CD4-positive, alpha-beta T cell (primary cell): ENCODE results near the gene SOS2. TPM values are rescaled to one million over a fixed set of nuclear protein-coding genes. Genes with fewer than 3 reads are reported as not detected.
A peak's percentile ranks its signal among the peaks of the same experiment; 100 is the strongest.

ENCODE experiments used
- ATAC-seq: fragments of 200-7000 bp; cut with Tn5 transposase; one replicate; pipeline ENCODE4 v1.10.0; 2022; ENCODE audit warnings: mild to moderate bottlenecking; ENCODE audit not compliant: poor library complexity
- CTCF ChIA-PET: fragments of 350-600 bp; sonication (Branson Sonifier 250); formaldehyde crosslinking; loops from one replicate; lab custom pipeline; 2021; ENCODE audit warnings: antibody characterized with exemption, inconsistent platforms; lab: Charles Lee
- POLR2A ChIA-PET: fragments of 350-600 bp; sonication (Branson Sonifier 250); formaldehyde crosslinking; loops from one replicate; lab custom pipeline; 2021; ENCODE audit warnings: antibody characterized with exemption, inconsistent platforms; lab: Charles Lee
- DNase-seq, 14 experiments: peaks; one replicate each; pipeline ENCODE4 v3.0.0-alpha.2; 2013 to 2020; ENCODE audit warnings: mixed read lengths in 2 of 14
- H3K27ac ChIP-seq, 2 donors: one replicate each; pipeline versions ENCODE4 v1.5.1 to v1.7.0; 2013; ENCODE audit warnings: low read length in 2 of 2, low read depth in 1 of 2, mild to moderate bottlenecking in 1 of 2
- H3K27me3 ChIP-seq, 2 experiments: 1 replicate in 1 of 2; 2 replicates in 1 of 2; pipeline versions ENCODE4 v1.6.1 to v1.7.0; 2013; ENCODE audit warnings: low read length in 2 of 2, control low read depth in 1 of 2, mild to moderate bottlenecking in 1 of 2, moderate library complexity in 1 of 2; ENCODE audit not compliant: insufficient read depth in 2 of 2, control insufficient read depth in 1 of 2
- H3K36me3 ChIP-seq: one replicate; pipeline ENCODE4 v1.6.1; 2013; ENCODE audit warnings: low read length, control low read depth; ENCODE audit not compliant: insufficient read depth
- H3K4me1 ChIP-seq: one replicate; pipeline ENCODE4 v1.6.1; 2013; ENCODE audit warnings: low read length, control low read depth; ENCODE audit not compliant: insufficient read depth
- H3K4me3 ChIP-seq: one replicate; pipeline ENCODE4 v1.5.1; 2013; ENCODE audit warnings: mild to moderate bottlenecking, low read length, moderate library complexity
- H3K9me3 ChIP-seq, 2 experiments: 1 replicate in 1 of 2; 2 replicates in 1 of 2; pipeline versions ENCODE4 v1.6.1 to v1.7.0; 2013; ENCODE audit warnings: low read length in 2 of 2, mild to moderate bottlenecking in 2 of 2, control low read depth in 1 of 2, moderate library complexity in 1 of 2; ENCODE audit not compliant: control insufficient read depth in 1 of 2, insufficient read depth in 1 of 2
- H3K27ac Mint-ChIP-seq: one replicate; pipeline ENCODE4 v1.8.0; 2020; ENCODE audit warnings: mixed read lengths
- H3K27me3 Mint-ChIP-seq: one replicate; pipeline ENCODE4 v1.8.0; 2021; ENCODE audit warnings: mixed read lengths
- H3K36me3 Mint-ChIP-seq: one replicate; pipeline ENCODE4 v1.8.0; 2021; ENCODE audit warnings: low read depth, mixed read lengths
- H3K4me1 Mint-ChIP-seq: one replicate; pipeline ENCODE4 v1.8.0; 2021; ENCODE audit warnings: low read depth, mixed read lengths
- H3K4me3 Mint-ChIP-seq: one replicate; pipeline ENCODE4 v1.8.0; 2020; ENCODE audit warnings: mild to moderate bottlenecking, mixed read lengths
- H3K9me3 Mint-ChIP-seq: one replicate; pipeline ENCODE4 v1.8.0; 2020; ENCODE audit warnings: mixed read lengths
- intact Hi-C, 2 experiments: fragments of 100-400 bp; cut with DNase I in 1 of 2; cut with micrococcal nuclease in 1 of 2; formaldehyde crosslinking; loops; one replicate each; pipeline versions ENCODE4 v1.15.1 to v1.9.0; 2023 to 2025; cut with DNase I, micrococcal nuclease
- total RNA-seq, 174 experiments: library from RNA in 2 of 174; stranded (reverse) in 2 of 174; gene quantifications; one replicate each; pipeline ENCODE4 v1.2.3 and lab custom pipeline; 2021 to 2026
- TF ChIP-seq, protein P1 (sequence below): fragments of 200-600 bp; IDR thresholded peaks from one replicate; pipeline ENCODE4 v1.8.0; 2022; ENCODE audit warnings: antibody characterized with exemption, mild to moderate bottlenecking

SOS2 gene
- total RNA-seq, 2 experiments from 2014 or later, result 53.8 to 56.7 TPM

DNA sequence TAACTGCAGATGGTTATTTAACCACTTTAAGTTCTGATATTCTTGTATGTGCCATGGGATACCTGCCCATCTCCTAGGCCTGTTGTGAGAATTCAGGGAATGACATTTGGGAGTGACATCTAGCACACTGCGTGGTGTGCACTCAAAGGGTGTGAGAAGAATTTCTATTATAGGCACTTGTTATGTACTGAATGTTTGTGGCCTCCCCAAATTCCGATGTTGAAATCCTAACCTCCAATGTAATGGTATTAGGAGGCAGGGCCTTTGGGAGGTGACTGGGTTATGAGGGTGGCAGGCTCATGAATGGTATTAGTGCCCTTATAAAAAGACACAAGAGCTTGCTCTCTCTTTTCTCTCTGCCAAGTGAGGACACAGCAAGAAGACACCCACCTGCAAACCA lies 142.6 kb downstream of the SOS2 start:
- Mint-ChIP-seq H3K4me1 (peaks cover 79% of the 10 kb centered on the region), H3K27me3 (no peaks in the 10 kb centered on the region), H3K27ac (peak overlapping the region; percentile 87), H3K4me3 (peak overlapping the region; percentile 20), H3K36me3 (no peaks in the 10 kb centered on the region), H3K9me3 (no peaks in the 10 kb centered on the region)
- intact Hi-C loops, result no loop called here
- ATAC-seq (no peak), DNase-seq (no peak)
- ChIA-PET CTCF (interaction anchor here (0.8 to 1.1 kb wide), 3 partner anchors 227 to 237 kb away, joined by 3 to 5 read pairs (median 3); partner anchors contain the start of gene NEMF), POLR2A (interaction anchor here (0.9 to 5.5 kb wide), 12 partner anchors 8 to 235 kb away, joined by 3 to 75 read pairs (median 8); partner anchors contain the start of gene VCPKMT)
- TF ChIP-seq, protein P1, sequence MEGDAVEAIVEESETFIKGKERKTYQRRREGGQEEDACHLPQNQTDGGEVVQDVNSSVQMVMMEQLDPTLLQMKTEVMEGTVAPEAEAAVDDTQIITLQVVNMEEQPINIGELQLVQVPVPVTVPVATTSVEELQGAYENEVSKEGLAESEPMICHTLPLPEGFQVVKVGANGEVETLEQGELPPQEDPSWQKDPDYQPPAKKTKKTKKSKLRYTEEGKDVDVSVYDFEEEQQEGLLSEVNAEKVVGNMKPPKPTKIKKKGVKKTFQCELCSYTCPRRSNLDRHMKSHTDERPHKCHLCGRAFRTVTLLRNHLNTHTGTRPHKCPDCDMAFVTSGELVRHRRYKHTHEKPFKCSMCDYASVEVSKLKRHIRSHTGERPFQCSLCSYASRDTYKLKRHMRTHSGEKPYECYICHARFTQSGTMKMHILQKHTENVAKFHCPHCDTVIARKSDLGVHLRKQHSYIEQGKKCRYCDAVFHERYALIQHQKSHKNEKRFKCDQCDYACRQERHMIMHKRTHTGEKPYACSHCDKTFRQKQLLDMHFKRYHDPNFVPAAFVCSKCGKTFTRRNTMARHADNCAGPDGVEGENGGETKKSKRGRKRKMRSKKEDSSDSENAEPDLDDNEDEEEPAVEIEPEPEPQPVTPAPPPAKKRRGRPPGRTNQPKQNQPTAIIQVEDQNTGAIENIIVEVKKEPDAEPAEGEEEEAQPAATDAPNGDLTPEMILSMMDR, result no peak
- Histone ChIP-seq H3K36me3 (no peaks in the 10 kb centered on the region), H3K4me1 (peaks cover 61% of the 10 kb centered on the region), H3K27me3 (no peaks in the 10 kb centered on the region), H3K4me3 (no peak overlapping the region), H3K27ac (no peak overlapping the region), H3K9me3 (no peaks in the 10 kb centered on the region)

DNA sequence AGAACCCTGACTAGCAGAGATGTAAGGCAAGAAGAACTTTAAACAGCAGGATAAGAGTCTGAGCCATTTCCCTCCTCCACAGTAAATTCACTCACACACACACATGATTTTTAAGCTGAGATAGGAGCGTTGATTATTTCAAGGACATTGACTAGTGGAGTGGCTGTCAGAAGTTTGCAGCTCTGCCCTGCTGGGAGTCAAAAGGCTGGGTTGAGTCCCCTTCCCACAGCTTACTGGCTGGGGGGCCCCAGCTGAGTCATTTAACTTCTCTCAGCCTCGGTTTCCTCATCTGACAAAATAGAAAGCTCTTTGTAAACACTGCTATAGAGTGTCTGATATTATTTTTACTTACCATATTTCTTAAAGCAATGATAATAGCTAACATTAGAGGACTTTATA lies 143.3 kb downstream of the SOS2 start:
- Histone ChIP-seq H3K27ac (peak overlapping the region; percentile 44 to 58), H3K4me3 (no peak overlapping the region), H3K27me3 (no peaks in the 10 kb centered on the region), H3K4me1 (peaks cover 65% of the 10 kb centered on the region), H3K9me3 (no peaks in the 10 kb centered on the region), H3K36me3 (no peaks in the 10 kb centered on the region)
- peak overlapping the region; percentile 87 for H3K27ac Mint-ChIP-seq
- no peaks in the 10 kb centered on the region for H3K9me3 Mint-ChIP-seq
- TF ChIP-seq, protein P1, result no peak
- CTCF ChIA-PET, result interaction anchor here (0.8 to 1.4 kb wide), 6 partner anchors 9 to 236 kb away, joined by 3 to 5 read pairs (median 3); partner anchors contain the start of gene NEMF
- no peaks in the 10 kb centered on the region for H3K27me3 Mint-ChIP-seq
- DNase-seq, result no peak
- H3K4me3 Mint-ChIP-seq, result no peak overlapping the region
- intact Hi-C loops, result no loop called here
- peaks cover 79% of the 10 kb centered on the region for H3K4me1 Mint-ChIP-seq
- POLR2A ChIA-PET, result interaction anchor here (0.9 to 5.5 kb wide), 12 partner anchors 8 to 236 kb away, joined by 3 to 75 read pairs (median 8); partner anchors contain the start of genes NEMF and VCPKMT
- no peak for ATAC-seq
- no peaks in the 10 kb centered on the region for H3K36me3 Mint-ChIP-seq

DNA sequence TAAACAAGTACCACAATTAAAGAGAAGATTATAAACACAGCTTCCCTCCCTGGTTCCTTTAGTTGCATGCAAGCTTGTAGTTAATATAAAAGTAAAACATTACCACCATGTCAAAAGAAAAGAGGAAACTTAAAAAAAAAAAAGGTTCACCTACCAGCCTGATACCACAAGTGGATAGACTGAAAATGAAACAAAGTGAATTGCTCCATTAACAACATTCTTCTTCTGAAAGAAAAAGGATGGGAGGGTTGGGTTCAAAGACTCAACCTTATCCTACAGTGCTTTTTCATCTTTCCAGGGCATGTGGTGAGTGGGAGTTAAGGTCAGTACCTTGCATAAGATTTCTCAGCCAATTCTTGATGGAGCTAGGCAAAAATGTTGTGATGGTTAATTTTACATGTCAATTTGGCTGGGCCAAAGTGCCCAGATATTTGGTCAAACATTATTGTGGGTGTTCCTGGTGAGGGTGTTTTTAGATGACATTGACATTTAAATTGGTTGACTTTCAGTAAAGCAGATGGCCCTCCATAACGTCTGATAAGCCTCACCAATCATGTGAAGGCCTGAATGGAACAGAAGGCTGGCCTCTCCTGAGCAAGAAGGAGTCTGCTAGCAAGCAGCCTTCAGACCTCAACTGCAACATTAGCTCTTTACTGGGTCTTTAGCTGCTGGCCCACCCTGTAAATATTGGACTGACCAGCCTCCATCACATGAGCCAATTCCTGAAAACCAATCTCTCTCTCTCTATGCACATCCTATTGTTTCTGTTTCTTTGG lies 143.8 kb downstream of the SOS2 start:
- H3K9me3 ChIP-seq, result no peaks in the 10 kb centered on the region
- Mint-ChIP-seq H3K27me3 (no peaks in the 10 kb centered on the region), H3K4me1 (peaks cover 81% of the 10 kb centered on the region), H3K4me3 (peak overlapping the region; percentile 47), H3K9me3 (no peaks in the 10 kb centered on the region), H3K36me3 (no peaks in the 10 kb centered on the region), H3K27ac (peak overlapping the region; percentile 87)
- TF ChIP-seq, protein P1, result no peak
- H3K4me1 ChIP-seq, result peaks cover 70% of the 10 kb centered on the region
- ChIA-PET POLR2A (interaction anchor here (0.5 to 5.5 kb wide), 18 partner anchors 9 to 235 kb away, joined by 3 to 75 read pairs (median 5); partner anchors contain the start of genes NEMF and VCPKMT), CTCF (interaction anchor here (0.7 to 2.7 kb wide), 6 partner anchors 9 to 226 kb away, joined by 3 to 9 read pairs (median 4); no protein-coding TSS in a partner anchor)
- H3K4me3 ChIP-seq, result no peak overlapping the region
- intact Hi-C loops, result no loop called here
- DNase-seq, result peak in 3 of 14 experiments; percentile 57 to 75 (median 60)
- H3K27ac ChIP-seq, result peak overlapping the region; percentile 44 to 58
- no peaks in the 10 kb centered on the region for H3K27me3 ChIP-seq
- ATAC-seq, result no peak
- no peaks in the 10 kb centered on the region for H3K36me3 ChIP-seq
